Measurements from ENCODE around the gene CAMTA1.

The CAMTA1 gene

DNA sequence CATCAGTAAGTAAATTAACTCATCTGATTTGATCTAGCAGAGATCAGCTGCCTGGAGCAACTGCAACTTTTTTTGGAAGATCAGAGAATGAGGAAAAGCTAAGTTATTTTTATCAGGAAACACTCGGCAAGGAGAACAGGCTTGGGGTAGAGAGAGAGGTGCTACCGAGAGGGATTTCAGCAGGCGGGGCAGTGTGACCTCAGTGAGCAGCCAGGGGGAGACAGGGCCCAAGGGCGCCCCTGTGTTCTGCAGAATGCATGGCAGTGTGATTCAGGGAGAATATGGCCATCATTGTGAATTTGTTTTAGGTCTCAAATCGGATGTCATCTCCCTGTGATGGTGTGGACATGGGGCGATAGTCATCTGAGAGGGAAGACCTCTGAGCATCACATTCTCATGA is 501.8 kb downstream of the CAMTA1 start:
- no peak for DNase-seq (ENCODE audit: low read depth)

DNA sequence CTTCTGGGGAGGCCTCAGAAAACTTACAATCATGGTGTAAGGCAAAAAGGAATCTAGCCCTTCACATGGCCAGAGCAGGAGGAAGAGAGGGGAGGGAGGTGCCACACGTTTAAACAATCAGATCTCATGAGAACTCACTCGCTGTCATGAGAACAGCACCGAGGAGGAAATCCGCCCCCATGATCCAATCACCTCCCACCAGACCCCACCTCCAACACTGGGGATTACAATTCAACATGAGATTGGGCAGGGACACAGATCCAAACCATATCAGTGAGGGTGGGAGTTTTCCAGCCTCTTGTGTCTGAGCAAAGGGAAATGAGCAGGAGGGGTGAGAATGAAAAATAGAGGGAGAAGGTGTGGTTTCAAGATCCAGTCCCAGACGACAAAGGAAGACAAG is 503.7 kb downstream of the CAMTA1 start:
- DNase-seq (ENCODE audit: low read depth): no peak

DNA sequence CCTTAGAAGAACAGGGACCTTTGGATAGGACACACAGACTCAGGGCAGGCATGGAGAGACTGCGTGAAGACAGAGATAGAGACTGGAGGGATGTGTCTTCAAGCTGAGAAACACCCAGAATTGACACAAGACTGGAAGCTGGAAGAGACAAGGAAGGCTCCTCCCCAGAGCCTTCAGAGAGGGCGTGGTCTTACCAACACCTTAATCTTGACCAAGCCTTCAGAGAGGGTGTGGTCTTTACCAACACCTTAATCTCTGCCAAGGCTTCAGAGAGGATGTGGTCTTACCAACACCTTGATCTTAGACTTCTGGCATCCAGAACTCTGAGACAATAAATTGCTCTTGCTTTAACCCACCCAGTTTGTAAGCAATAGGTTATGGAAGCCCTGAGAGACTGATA is 504.4 kb downstream of the CAMTA1 start:
- no peak for DNase-seq (ENCODE audit: low read depth)

DNA sequence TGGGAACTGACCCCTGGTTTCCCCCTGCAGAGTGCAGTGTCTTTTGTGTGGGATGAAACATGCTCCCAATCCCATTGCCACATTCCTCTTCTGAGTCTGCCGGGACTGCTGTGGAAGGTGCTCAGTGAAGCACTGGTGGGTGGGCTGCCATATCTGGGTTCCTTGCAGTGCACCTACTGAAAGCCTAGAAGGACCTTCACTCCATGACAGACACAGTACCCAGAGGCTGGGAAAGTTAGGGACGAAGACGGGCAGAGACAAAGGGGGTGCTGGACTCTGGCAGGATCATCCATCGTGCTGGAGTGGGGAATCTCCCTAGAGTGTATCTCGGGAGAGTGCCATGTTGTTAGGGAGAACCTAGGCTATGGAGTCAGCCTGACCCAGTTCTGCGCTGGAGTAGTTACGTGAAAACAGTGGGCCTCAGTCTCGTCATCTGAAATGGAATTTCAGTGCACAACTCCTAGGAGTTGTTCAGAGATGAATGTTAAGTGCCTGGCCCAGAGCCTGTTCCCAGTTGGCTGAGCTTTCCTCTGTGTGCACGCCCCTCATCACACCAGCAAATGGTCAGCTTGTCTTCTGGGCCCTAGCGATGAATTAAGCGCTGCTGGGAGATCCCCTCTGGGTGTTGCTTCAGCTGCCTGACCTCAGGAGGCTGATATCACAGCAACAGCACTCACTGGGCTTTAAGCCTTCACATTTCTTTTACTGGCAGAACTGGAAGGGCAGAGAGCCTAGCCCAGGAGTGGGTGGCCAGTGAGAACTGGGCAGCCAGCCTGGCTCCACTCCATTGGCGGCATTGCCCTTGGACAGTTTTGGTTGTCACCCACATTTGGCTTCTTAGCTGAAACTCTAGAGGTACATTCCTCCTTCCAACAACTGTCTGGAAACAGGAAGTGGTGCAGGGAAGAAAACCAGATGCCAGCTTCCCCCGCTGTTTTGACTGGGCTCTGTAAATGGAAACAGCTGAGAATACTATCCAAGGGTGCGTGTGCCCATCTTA is 506.0 kb downstream of the CAMTA1 start:
- no peak for DNase-seq (ENCODE audit: low read depth)

DNA sequence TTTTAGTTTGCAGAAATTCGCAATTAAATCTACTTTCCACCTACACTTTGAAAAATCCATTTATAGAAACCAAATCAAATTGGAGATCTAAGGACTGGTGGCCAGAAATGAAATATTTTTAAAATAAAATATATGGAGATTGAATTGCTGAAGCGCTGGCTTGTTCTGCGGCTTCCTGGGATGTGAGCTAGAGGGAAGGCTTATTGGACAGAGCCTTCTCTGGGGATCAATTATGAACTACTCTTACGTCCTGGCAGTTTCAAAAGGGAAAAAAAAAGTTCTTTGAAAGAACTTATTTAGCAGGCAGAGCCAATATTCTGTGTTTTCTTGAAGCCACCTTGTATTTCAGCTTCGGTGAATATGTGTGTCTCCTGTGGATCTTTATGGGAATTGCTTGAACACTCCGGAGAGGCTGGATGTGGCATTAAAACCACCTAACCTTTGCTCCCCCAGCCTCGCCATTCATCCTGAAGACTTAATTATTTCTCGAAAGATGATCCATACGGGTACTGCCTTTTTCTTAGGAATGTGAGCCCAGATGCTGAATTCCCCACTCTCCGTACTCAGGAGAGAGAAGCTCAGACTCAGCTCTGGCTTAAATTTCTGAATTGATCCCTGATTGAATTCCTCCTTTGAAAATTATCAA is 506.9 kb downstream of the CAMTA1 start:
- no peak for DNase-seq (ENCODE audit: low read depth)

- no peak for DNase-seq (ENCODE audit: low read depth)
Measured at GRCh38 chr1:7292714-7293419, 507.6 kb downstream of the CAMTA1 start.

GRCh38 chr1:7293702-7294629 is 508.7 kb downstream of the CAMTA1 start:
- no peak for DNase-seq (ENCODE audit: low read depth)

GRCh38 chr1:7294636-7295035 is 509.4 kb downstream of the CAMTA1 start:
- DNase-seq (ENCODE audit: low read depth): no peak

DNA sequence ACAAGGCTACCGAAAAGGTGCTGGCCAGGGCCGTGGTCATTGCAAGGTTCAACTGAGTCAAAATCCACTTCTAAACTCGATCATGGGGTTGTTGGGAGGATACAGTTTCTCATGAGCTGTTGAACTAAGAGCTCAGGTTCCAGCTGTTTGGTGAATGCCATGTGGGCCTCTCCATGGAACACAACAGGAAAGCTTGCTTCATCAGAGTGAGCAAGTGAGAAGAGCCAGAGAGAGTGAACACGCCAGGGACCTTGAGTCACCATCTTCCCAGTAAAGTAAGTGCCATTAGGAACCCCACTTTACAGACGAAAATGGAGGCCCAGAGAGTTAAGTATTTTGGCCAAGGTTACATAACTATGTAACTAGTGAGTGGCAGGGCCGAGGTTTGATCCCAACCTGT is 510.7 kb downstream of the CAMTA1 start:
- no peak for DNase-seq (ENCODE audit: low read depth)

- no peak for DNase-seq (ENCODE audit: low read depth)
Measured at GRCh38 chr1:7296968-7297367, 511.7 kb downstream of the CAMTA1 start.

DNA sequence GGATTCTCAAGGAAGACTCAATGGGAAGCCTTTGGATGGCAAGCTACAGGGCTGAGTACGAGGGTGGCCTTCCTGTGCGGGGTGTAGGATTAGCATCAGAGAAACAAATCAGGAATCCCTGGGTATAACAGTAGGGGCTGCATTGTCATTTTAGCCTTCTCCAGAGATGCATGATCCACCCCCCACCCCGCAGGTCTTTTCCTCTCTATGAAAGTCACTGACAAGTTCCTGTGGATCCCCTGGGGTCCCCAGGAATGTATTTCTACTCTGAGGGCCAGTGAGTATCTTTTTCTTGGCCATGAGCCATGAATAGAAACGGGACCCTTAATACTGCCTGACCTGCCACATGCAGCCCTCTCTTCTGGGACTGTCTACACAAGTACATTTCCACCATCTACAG is 512.9 kb downstream of the CAMTA1 start:
- no peak for DNase-seq (ENCODE audit: low read depth)

- DNase-seq (ENCODE audit: low read depth): no peak
Measured at GRCh38 chr1:7298749-7299151, 513.5 kb downstream of the CAMTA1 start.

- no peak for DNase-seq (ENCODE audit: low read depth)
Measured at GRCh38 chr1:7299329-7299799, 514.1 kb downstream of the CAMTA1 start.

GRCh38 chr1:7299994-7300393 is 514.7 kb downstream of the CAMTA1 start:
- DNase-seq (ENCODE audit: low read depth): no peak

- no peak for DNase-seq (ENCODE audit: low read depth)
Measured at GRCh38 chr1:7300893-7301663, 515.8 kb downstream of the CAMTA1 start.

DNA sequence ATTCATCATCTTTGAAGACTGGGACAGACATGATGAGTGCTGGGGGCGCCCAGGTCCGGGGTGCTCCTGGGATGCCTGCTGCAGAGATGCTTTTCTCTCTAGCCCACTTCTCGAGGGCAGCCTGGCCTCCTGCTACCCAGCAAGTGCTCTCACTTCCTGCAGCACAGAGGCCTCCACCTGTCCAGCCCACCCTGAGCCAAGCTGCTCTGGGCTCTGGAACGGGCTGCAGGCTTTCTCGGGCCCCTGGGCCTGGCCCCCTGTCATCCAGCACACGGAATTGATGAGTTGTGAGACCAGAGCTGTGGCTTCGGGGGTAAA is 516.4 kb downstream of the CAMTA1 start:
- DNase-seq (ENCODE audit: low read depth): no peak

DNA sequence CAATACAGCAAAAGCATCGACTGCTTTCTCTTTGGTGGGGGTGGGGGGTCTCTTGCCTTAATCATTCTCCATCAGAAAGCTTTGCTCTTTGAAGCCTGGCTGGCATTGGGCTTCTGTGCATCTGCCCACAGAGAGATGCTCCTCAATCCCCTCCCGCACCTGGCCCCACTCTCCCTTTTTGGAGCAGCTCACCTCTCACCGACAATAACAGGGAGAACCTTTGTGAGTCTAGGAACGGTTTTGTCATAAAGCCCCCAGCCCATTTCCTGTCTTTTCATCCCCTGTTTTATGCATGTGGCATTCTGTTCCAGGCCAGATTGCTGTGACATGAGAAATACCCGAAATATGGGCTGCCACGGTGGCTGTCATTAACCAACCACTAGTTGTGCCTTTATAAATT is 516.9 kb downstream of the CAMTA1 start:
- no peak for DNase-seq (ENCODE audit: low read depth)

DNA sequence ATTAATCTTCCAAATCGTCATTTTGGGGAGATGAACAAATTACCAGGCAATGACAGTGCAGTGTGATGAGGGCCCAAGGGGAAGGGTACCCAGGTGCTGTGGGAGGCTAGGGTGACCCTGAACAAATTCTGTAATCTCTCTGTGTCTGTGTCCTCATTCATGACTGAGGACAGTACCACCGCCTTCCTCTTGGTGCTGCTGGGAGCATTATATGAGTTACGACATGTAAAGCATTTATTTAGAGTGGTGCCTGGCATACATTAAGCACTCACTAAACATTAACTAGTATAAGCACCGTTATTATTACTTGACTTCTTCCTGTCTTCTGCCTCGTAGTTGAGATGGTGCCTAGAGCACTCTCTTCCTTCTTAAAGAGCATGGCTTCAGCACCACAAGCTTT is 517.6 kb downstream of the CAMTA1 start:
- no peak for DNase-seq (ENCODE audit: low read depth)

DNA sequence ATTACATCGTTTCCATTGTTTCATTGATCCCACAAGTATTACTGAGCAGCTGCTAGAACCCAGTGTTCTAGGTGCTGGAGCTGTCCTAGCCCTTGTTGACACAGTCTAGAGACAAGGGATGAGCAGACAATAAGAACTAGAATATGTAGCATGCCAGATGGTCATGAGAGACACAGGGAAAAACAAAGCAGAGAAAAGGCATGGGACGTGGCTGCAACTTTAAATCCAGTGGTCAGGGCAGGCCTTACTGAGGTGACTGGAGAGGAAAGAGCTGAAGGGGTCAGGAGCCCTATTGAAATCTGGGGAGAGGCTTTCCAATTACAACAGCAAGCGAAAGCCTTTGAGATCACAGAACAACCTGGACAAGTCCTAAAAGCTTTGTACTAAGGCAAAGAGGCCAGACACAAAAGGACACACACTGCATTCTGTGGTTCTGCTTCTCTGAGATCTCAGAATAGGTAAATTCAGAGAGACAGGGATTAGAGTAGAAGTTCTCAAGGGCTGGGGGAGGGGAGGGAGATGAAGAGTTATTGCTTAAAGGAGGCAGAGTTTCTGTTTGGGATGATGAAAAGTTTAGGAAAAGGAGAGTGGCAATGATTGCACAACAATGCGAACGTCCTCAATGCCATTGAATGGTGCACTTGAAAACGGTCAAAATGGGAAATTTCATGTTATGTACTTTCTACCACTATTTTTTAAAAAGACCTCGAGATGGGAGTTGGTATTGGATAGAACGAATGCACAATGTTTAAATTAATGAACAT is 518.5 kb downstream of the CAMTA1 start:
- DNase-seq (ENCODE audit: low read depth): no peak

DNA sequence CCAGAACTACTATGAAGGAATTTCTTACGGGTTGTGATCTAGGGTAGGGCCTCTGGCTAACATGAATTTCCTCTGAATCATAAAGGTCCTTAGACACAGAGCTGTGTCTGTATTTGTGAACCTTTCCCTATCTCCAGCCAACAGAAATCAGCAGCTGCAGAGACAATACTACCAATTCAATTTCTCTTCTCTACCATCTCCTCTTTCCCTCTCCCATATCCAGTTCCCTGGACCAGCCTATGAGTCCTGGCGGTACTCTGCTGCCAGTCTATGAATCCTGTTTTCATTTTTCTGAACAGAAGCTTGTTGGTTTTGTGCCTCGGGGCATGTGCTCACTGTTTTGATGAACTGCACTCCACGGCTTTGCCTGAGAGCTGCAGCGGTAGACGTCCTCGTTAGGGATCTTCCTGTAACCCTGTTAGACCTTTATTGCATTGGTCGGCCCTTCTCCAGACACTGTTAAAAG is 527.9 kb downstream of the CAMTA1 start:
- DNase-seq (ENCODE audit: low read depth): no peak
